ENCODE measurements around the gene LGR6.

DNA sequence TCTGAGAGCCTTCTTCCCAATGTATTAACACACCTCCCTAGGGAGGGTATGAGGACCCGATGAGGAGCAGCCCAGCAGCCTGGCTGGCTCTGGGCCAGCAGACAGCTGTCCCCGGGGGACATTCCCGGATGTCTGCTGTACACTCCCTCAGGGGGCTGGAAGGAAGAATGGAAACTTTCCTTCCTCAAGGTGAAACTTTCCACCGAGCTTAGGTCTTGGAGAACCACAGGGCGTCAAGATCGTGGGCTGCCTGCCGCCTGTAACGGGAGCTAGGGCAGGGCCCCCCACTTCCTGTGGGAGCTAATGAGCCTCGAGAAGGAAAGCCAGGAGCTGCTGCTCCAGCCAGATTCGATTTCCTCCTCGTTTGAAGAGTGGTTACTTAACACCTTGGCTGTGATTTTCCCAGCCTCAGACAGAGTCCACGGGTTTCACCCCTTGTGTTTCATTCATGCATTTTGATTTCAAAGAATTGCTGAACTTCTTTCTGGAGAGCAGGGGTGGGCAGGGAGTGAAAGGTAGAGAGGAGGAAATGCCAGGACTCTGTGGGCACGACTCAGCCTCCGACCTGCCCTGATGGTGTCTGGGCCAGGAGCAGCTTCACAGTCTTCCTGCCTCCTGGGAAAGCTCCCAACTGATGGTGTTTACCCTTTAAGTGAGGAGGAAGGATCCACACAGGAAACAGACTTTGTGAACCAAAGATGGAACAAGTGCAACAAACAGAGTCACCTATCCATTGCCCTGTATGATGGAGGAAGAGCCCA is 118.5 kb downstream of the LGR6 start:
- TF ChIP-seq RAD21 (conservative IDR thresholded peaks at IDR 0.05) (no peak), EP300 (conservative IDR thresholded peaks at IDR 0.05; ENCODE audit: poor library complexity, severe bottlenecking) (no peak), EZH2 (IDR thresholded peaks at IDR 0.05; ENCODE audit: borderline replicate concordance, insufficient read depth, low read length, poor library complexity, severe bottlenecking) (no peak), POLR2AphosphoS5 (IDR thresholded peaks at IDR 0.05) (no peak), MXI1 (conservative IDR thresholded peaks at IDR 0.05; ENCODE audit: poor library complexity, severe bottlenecking) (no peak)
- TF ChIP-seq, protein P1, sequence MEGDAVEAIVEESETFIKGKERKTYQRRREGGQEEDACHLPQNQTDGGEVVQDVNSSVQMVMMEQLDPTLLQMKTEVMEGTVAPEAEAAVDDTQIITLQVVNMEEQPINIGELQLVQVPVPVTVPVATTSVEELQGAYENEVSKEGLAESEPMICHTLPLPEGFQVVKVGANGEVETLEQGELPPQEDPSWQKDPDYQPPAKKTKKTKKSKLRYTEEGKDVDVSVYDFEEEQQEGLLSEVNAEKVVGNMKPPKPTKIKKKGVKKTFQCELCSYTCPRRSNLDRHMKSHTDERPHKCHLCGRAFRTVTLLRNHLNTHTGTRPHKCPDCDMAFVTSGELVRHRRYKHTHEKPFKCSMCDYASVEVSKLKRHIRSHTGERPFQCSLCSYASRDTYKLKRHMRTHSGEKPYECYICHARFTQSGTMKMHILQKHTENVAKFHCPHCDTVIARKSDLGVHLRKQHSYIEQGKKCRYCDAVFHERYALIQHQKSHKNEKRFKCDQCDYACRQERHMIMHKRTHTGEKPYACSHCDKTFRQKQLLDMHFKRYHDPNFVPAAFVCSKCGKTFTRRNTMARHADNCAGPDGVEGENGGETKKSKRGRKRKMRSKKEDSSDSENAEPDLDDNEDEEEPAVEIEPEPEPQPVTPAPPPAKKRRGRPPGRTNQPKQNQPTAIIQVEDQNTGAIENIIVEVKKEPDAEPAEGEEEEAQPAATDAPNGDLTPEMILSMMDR (IDR thresholded peaks at IDR 0.05; ENCODE audit: poor library complexity, severe bottlenecking), result no peak
